NCI-H1092 treated with DMSO at 0.1 percent for 48 hours (cell line): ENCODE measurements around the gene OR52A5.
"Not testable (repeated sequence)": the region's sequence is repeated elsewhere in the genome, so short reads cannot be mapped to it uniquely, and the experiment has no call there.

ENCODE experiments used
- DNase-seq: peaks from one replicate; lab custom pipeline; 2025; lab: John Stamatoyannopoulos, UW

OR52A5 gene

DNA sequence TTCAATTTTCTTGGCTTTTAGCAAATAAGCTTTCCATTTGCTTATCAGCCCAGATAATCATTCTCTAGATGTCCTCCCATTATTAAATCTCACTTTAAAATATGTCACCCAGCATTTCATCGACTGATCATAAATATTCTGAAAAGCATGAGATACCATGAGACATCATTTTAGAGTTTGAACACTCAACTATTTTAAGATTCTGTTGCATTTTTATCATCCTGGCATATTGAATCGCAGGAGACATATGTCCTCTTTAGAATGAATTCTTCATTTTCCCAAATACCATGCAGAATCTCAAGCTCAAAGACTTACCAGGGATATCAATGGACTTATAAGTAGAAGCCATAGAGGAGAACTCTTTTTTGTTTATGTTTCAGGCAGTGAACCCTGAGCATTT lies at the start of gene OR52A5:
Gene OR52A5, minus strand, starts transcription at position 361 of the 400 bp plus-strand sequence. CDS start 5,714 bp downstream, outside the sequence.
- DNase-seq: no peak

DNA sequence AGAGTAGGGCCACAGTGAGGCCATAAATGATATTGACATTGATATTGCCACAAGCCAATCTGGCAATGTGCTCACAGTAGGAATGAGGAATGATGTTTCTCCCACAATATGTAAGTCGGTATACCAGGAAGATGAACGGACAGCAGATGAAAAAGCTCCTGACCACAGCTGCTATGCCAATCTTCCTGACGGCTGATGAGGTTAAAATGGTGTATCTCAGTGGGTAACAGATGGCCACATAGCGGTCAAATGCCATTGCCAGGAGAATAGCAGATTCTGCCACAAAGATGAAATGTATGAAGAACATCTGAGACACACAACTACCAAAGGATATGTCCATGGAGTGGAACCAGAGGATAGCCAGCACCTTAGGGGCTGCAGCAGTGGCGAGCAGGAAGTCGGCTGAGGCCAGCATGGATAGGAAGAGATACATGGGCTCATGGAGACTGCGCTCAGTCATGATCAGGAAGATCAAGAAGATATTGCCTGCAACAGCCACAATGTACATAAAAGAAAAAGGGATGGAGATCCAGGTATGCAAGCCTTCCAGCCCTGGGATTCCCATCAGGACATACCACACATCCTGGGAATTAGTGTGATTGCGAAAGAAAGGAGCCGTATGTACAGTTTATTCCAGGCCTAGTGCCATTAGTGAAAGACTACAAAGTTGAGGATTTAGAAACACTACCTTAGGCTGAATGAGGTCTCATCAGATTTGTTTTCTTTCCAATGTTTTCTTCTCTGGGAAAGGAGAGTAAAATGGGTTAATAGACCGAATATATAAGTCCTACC lies 40.1 kb upstream of the OR52A5 start:
- no peak for DNase-seq

DNA sequence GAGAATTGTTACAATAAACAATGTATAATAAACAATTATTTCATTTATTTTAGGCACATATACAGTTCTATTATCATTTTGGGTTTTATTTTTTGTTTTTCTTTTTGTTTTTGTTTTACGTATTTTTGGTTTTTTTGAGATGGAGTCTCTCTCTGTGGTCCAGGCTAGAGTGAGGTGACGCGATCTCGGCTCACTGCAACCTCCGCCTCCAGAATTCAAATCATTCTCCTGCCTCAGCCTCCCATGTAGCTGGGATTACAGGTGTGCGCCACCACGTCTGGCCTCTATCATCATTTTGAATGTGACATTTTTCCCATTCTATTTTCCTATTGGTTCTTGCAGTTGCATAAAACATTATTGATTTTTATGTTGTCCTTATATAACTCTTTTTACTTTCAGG lies 36.8 kb upstream of the OR52A5 start:
- no peak for DNase-seq

DNA sequence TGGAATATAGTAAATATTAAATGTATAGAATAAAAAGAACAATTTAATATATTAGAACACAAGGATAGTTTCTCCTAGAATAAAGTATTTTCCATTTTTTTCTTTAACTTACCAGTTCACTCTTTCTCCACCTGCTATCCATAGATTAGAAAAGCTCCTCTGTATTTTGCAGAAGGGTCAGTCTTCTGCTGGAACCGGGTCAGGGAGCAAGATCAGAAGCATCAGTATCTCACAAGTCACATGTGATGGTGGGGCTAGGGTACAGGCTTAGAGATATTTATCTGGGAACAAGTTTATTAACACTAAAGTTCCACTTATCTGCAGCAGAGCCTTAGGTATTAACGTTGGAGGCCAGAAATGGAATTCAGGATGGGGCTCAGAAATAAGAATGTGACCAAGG lies 33.7 kb upstream of the OR52A5 start:
- no peak for DNase-seq

DNA sequence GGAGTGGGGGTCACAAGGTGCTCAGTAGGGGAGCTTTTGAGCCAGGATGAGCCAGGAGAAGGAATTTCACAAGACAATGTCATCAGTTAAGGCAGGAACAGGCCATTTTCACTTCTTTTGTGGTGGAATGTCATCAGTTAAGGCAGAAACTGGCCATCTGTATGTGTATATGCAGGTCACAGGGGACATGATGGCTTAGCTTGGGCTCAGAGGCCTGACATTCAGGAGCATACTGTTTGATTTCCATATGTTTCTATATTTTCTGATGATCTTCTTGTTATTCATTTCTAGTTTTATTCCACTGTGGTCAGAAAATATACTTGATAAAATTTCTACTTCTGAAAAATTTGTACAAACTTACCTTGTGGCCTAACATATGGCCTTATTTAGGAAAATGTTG lies 27.7 kb upstream of the OR52A5 start:
- DNase-seq: not testable (repeated sequence)

DNA sequence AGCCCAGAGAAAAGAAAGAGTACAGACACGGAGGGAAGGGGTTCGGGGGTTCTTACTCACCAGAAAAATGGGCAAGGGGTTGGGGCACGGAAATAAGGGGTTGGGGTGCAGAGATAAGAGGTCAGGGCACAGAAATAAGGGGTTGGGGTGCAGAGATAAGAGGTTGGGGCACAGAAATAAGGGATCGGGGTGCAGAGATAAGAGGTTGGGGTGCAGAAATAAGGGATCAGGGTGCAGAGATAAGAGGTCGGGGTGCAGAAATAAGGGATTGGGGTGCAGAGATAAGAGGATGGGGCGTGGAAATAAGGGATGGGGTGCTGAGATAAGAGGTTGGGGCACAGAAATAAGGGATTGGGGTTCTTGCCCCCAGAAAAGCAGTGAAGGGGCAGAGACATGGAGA lies 26.7 kb upstream of the OR52A5 start:
- DNase-seq: not testable (repeated sequence)

DNA sequence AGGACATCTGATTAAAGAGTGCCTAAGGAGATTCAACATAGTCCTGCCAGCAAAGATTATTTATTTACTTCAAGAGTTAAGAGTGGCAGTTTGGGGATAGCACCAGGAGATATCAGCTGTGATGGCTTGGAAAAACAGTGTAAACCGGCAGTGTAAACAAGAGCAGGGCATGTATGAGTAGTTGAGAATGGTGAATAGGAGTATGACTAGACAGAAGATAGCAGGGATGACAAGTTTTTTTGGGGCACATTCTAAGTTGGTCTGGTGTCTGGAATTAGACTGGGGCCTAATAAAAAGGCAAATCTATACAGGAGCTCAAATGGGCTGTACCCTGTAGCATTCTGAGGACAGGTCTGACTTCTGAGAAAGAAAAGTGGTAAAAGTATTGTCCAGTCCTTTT lies 22.9 kb upstream of the OR52A5 start:
- not testable (repeated sequence) for DNase-seq

DNA sequence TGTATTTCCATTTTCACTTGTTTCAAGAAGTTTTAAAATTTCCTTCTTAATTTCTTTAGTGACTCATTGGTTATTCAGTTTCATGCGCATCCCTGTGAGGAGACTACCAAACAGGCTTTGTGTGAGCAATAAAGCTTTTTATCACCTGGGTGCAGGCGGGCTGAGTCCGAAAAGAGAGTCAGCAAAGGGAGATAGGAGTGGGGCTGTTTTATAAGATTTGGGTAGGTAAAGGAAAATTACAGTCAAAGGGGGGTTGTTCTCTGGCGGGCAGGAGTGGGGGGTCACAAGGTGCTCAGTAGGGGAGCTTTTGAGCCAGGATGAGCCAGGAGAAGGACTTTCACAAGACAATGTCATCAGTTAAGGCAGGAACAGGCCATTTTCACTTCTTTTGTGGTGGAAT lies 22.1 kb upstream of the OR52A5 start:
- DNase-seq: not testable (repeated sequence)

DNA sequence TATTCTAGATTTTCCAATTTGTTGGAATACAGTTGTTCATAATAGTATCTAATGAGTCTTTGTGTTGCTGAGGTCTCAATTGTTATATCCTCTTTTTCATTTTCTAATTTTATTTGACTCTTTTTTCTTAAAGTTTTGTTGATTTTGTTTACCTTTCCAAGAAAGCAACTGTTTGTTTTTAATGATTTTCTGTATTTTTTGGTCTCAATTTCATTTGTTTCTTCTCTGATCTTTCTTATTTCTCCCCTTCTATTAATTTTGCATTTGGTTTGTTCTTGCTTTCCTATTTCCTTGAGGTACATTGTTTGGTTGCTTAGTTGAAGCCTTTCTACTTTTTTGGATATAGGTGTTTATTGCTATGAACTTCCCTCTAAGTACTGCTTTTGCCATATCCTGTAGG lies 21.6 kb upstream of the OR52A5 start:
- DNase-seq: no peak

DNA sequence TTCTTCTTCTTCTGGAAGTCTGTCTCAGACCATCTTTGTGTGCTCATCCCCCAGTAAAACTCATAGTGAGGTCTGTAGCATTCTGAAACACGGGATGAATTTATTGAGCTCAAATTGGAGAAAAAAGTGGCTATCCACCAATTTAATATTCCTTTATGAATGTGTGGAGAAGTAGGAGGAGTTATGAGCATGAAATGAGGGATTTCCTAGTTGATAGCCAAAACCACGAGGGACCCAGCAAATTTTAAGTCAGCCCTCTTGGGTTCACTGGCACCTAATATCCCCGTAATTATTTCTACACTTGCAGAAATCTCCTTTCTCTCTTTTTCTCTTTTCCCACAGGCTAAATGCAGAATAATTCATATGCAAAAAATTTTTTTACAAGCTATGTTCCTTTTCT lies 16.5 kb upstream of the OR52A5 start, which contains the start of gene OR52A1:
Gene OR52A1, minus strand, starts transcription at position 101 of the 400 bp plus-strand sequence. CDS start 2,388 bp downstream, outside the sequence.
- DNase-seq: no peak

DNA sequence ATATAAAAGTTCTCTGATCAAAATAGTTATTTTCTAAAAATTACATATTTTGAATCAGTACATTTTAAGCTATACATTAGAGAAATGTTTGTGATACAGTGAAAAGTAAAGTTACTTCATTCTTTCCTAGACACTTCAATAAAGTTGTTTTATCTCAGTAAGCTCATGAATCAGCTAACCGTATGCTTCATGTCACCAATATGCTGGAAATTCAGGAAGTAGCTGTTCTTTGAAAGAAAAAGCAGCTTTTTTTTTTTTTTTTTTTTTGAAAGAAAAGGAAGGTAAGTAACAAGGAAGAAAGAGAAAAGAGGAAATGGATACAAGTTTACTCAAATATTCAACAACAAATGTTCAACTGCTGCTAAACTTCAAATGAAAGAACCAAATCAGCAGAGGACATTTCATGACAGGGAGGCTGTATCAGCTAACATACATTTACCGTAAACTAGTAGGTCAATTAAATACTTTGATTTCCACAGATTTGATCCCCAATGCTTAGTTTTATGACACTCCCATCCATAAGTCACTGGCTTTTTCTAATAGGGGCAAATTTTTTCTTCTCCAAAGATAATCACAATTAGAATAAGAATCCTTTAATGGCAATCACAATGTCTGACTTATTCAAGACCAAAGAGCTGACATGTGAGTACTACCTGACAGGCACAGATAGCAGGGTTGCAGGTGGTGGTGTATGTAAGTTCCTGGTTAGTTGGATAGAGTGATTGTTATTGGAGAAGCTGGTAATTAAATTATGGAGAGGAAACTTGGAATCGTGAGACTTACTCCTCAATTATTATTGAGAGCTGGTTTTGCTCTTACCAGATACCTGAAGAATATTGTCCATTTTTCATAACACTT lies 15.6 kb upstream of the OR52A5 start:
- no peak for DNase-seq

DNA sequence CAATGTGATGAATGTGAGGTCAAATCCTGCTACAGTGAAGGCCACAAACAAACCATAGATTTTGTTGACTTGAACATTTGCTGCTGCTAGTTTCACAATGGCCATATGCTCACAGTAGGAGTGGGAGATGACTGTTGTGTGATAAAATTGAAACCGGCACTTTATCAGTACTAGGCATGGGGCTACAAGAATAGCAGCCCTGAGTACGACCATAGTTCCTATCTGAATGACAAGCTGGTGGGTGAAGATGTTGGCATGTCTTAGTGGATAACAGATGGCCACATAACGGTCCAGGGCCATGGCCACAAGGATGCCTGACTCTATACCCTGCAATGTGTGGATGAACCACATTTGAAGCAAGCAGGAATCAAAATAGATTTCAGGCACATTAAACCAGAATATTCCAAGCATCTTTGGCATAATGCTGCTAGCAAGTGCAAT lies 13.6 kb upstream of the OR52A5 start:
- no peak for DNase-seq

DNA sequence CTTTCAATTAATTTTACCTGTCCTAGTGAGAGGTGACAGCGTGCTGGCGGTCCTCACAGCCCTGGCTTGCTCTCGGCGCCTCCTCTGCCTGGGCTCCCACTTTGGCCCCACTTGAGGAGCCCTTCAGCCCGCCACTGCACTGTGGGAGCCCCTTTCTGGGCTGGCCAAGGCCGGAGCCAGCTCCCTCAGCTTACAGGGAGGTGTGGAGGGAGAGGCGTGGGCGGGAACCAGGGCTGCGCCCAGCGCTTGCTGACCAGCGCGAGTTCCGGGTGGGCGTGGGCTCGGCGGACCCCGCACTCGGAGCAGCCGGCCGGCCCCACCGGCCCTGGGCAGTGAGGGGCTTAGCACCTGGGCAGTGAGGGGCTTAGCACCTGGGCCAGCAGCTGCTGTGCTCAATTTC lies 6.0 kb upstream of the OR52A5 start:
- not testable (repeated sequence) for DNase-seq

DNA sequence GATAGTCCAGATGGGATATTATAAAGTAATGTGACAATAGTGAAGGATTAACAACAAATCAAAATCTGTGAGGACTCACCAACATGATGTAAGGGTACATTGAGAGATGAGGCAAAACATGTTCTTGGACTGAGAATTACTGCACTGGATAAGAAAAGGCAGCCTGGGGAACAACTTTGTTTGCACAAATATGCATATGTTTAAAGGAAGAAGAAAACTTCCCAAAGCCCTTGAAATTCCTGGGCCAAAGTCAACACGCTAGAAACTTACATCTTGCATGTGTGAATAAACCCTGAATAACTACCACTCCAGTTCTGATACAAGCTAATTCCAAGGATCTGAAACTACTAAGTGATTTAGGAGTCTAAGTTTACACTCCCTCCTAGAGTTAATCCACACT lies 1.1 kb downstream of the OR52A5 start:
- DNase-seq: no peak

DNA sequence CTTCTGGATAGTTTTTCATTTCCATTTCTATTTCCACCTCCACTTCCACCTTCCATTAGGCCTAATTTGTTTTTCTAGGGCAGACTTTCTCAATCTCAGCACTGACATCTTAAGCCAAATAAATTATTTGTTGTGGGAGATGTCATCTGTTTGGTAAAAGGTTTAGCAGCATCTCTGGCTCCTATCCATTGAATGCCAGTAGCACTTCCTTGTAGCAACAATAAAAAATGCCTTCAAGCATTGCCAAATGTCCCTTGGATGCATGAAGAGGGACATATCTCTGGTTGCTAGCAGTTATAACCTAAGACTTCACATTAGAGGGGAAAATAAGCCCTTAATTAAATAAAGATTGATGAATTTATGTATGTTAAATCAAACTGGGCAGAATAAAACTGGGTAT lies 1.9 kb downstream of the OR52A5 start:
- no peak for DNase-seq

DNA sequence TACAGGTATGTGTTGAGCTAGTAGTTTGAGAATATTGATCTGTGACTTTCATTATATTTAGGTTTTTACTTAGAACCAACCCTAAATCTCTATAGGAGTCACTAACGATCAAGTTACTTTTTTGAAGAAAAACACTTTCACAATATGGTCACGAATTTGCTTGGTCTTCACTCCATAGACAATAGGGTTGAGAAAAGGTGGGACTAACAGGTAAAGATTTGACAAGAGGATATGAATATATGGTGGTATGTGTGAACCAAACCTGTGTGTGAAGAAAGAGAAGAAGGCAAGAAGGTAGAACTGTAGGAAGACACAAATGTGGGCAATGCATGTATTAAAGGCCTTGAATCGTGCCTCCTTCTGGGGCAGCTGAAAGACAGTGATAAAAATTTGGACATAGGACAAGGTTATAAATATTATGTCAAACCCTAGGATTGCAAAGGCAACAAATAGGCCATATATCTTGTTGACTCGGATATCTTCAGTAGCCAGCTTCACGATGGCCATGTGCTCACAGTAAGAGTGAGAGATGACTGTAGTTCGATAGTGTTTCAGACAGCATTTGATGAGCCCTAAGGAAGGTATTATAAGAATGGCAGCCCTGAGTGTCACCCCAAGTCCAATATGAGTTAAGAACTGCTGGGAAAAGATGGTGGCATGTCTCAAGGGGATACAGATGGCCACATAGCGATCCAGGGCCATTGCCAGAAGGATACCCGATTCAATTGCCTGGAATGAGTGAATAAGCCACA lies 6.4 kb downstream of the OR52A5 start:
- no peak for DNase-seq

DNA sequence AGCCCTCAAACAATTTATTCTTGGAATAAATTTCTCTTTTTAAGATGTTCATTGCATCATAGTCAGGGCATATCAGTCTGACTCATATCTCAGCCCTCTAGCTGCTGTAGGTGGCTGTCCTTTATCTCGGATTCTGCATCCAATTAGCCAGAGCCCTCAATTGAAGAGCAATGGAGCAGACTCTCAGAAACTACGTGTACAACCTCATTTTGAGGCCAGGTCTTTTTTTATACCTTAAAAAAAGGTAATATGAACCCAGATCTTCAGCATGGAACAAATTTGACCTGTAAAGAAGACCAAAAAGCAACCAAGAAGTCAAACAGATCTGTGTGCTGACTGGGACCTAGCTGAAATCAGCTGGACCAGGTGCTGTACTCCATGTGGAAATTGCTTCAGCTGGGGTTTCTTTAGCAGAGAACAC lies 8.7 kb downstream of the OR52A5 start:
- DNase-seq: no peak

DNA sequence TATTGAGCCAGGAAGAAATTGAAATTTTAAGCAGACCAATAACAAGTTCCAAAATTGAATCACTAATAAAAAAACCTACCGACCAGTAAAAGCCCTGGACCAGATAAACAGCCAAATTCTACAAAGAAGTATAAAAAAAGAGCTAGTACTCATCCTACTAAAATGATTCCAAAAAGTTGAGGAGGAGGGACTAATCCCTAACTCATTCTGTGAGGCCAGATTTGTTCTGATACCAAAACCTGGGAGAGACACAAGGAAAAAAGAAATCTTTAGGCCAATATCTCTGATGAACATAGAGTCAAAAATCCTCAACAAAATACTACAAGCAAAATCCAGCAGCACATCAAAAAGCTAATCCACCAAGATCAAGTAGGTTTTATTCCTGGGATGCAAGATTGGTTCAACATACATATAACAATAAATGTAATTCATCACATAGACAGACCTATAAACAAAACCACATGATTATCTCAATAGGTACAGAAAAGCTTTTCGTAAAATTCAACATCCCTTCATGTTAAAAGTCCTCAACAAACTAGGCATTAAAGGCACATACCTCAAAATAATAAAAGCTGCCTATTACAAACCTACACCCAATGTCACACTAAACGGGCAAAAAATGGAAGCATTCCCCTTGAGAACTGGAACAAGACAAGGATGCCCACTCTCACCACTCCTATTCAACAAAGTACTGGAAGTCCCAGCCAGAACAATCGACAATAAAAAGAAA lies 13.1 kb downstream of the OR52A5 start:
- DNase-seq: no peak

DNA sequence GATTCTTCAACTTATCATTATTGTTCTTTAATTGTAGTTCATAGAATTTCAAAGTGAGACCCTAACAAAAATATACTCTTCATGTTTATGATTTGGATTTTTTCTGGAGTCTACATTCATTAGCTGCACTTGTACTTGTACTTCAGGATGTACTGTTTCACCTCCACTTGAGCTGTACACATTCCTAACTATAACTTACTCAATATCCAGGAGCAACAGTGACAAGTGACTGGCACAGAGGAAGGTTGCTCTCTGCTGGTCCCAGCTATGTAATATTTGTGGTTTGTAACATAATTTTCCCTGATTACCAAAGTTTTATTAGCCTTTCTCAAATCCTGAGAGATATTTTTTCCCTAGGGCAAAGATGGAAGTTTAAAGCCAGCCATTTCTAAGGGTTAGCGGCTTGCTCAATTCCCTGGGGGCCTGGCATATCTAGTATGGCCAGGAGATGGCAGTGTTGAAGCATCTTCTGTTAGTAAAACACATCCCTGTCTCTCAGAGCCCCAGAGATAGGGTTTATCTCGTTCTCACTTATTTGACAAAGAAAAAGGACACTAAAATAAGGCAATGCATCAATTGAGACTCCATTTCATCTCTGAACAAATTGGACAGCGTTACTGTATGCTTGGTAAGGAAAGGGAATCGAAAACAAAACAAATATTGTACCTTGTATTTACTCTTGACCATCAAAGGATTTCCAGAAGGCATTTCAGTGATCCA lies 14.2 kb downstream of the OR52A5 start:
- DNase-seq: peak; percentile 42

DNA sequence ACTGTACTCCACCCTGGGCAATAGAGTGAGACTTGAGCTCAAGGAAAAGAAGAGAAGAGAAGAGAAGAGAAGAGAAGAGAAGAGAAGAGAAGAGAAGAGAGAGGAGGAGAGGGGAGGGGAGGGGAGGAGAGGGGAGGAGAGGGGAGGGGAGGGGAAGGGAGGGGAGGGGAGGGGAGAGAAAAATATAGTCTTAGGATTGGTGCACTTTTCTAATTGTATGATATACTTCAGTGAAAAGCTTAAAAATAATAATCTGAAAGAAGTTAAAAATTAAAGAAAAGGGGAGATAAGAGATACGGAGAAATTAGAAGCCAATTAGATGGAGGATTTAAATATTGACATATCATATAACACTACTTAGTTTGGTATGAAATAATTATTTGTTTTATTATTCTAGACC lies 19.3 kb downstream of the OR52A5 start:
- no peak for DNase-seq

DNA sequence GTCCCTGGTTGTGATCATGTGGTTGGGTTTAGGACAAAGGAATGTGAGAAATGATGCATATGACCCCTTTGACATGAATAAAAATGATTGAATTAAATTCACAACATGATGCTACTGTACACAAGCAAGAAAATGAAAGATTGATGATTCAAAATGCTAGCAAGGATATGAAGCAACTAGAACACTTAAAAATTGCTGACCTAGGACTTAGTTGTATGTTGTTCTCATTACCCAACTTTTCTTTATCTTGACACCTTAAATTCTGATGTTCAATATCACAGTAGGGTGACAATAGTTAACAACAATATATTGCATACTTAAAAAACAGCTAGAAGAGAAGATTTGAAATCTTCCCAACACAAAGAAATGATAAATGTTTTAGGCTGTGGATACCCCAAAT lies 20.6 kb downstream of the OR52A5 start:
- no peak for DNase-seq
